Neural progenitor cell (in vitro differentiated cells): Measurements from ENCODE around the gene UROC1. TPM values are rescaled to one million over a fixed set of nuclear protein-coding genes. Genes with fewer than 3 reads are reported as not detected.

Experiments
- DNase-seq: peaks from one replicate; pipeline ENCODE4 v3.0.0-alpha.2; 2016; ENCODE audit warnings: low spot score
- H2AFZ ChIP-seq: fragments of 200-600 bp; sonication (generic); replicated peaks from 2 replicates; pipeline ENCODE4 v1.6.1; 2016; ENCODE audit warnings: antibody characterized with exemption
- H3F3A ChIP-seq: fragments of 200-600 bp; sonication (generic); 2 replicates; pipeline ENCODE4 v1.6.1; 2016; ENCODE audit warnings: antibody characterized with exemption, low read depth
- H3K27ac ChIP-seq: fragments of 200-600 bp; sonication (generic); 2 replicates; pipeline ENCODE4 v1.5.1; 2016; ENCODE audit warnings: mild to moderate bottlenecking
- H3K27me3 ChIP-seq: fragments of 200-600 bp; sonication (generic); 2 replicates; pipeline ENCODE4 v1.6.1; 2016; ENCODE audit warnings: mild to moderate bottlenecking, moderate library complexity
- H3K36me3 ChIP-seq: fragments of 200-600 bp; sonication (generic); 2 replicates; pipeline ENCODE4 v1.5.1; 2016
- H3K4me1 ChIP-seq: fragments of 200-600 bp; sonication (generic); 2 replicates; pipeline ENCODE4 v1.6.1; 2016; ENCODE audit warnings: mixed run types
- H3K4me2 ChIP-seq: fragments of 200-600 bp; sonication (generic); 2 replicates; pipeline ENCODE4 v1.6.1; 2016
- H3K4me3 ChIP-seq: fragments of 200-600 bp; sonication (generic); 2 replicates; pipeline ENCODE4 v1.5.1; 2016
- H3K79me2 ChIP-seq: fragments of 200-600 bp; sonication (generic); 2 replicates; pipeline ENCODE4 v1.6.1; 2016; ENCODE audit warnings: low read depth
- H3K9ac ChIP-seq: fragments of 200-600 bp; sonication (generic); 2 replicates; pipeline ENCODE4 v1.6.1; 2016
- H3K9me3 ChIP-seq: fragments of 200-600 bp; sonication (generic); 2 replicates; pipeline ENCODE4 v1.5.1; 2016; ENCODE audit warnings: low read depth
- H4K20me1 ChIP-seq: fragments of 200-600 bp; sonication (generic); 2 replicates; pipeline ENCODE4 v1.6.1; 2016; ENCODE audit warnings: low read depth
- H3K27ac Mint-ChIP-seq: 3 replicates; pipeline ENCODE4 v1.8.0; 2021; ENCODE audit warnings: mixed read lengths
- H3K27me3 Mint-ChIP-seq: 2 replicates; pipeline ENCODE4 v1.8.0; 2022; ENCODE audit warnings: low read depth, mild to moderate bottlenecking, inconsistent platforms, moderate library complexity, mixed read lengths; ENCODE audit not compliant: insufficient read depth
- H3K36me3 Mint-ChIP-seq: 3 replicates; pipeline ENCODE4 v1.8.0; 2021; ENCODE audit warnings: mixed read lengths
- H3K4me1 Mint-ChIP-seq: 3 replicates; pipeline ENCODE4 v1.8.0; 2021; ENCODE audit warnings: mixed read lengths
- H3K4me3 Mint-ChIP-seq: 3 replicates; pipeline ENCODE4 v1.8.0; 2021; ENCODE audit warnings: mild to moderate bottlenecking, moderate library complexity, mixed read lengths
- H3K9me3 Mint-ChIP-seq: 3 replicates; pipeline ENCODE4 v1.8.0; 2020; ENCODE audit warnings: mixed read lengths
- EZH2 ChIP-seq: fragments of 200-600 bp; sonication (generic); IDR thresholded peaks from 2 replicates; pipeline ENCODE4 v1.6.1; 2017; ENCODE audit warnings: antibody characterized with exemption, mild to moderate bottlenecking, moderate library complexity
- EZH2phosphoT487 ChIP-seq: fragments of 200-600 bp; sonication (generic); IDR thresholded peaks from 2 replicates; pipeline ENCODE4 v1.6.1; 2017; ENCODE audit warnings: antibody characterized with exemption
- total RNA-seq: library from RNA; depleted of rRNA; stranded (reverse); fragments of >200 nt; gene quantifications from 2 replicates; pipeline ENCODE4 v1.2.3, GENCODE V29; 2015; ENCODE audit warnings: low replicate concordance
- TF ChIP-seq, protein P1 (sequence below): fragments of 200-600 bp; sonication (generic); IDR thresholded peaks from 2 replicates; pipeline ENCODE4 v1.5.1; 2017; ENCODE audit warnings: antibody characterized with exemption, mild to moderate bottlenecking

The UROC1 gene
- total RNA-seq, 1 donor from 2014 or later = not detected

DNA sequence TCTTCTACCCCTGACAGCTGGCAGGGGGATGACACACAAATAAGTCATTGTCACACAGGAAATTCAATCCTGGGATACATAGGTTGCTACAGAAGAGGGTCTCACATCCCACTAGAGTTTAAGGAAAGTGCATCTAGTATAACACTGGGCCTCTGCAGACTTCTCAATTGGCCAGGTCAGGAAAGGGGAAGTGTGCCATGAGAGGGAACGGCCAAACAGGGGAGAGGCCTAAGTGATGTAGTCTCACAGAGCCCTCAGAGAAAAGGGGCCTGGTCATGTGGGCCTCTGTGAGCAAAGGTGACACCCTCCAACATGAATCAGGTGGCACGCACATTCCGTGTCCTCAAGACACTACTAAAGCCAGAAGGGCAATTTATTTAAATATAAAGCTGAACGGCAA lies 53.1 kb downstream of the UROC1 start:
- Mint-ChIP-seq H3K4me3 (no peak overlapping the region), H3K27me3 (no peaks in the 10 kb centered on the region), H3K27ac (no peak overlapping the region), H3K9me3 (no peaks in the 10 kb centered on the region), H3K36me3 (peaks cover 51% of the 10 kb centered on the region), H3K4me1 (peaks cover 2% of the 10 kb centered on the region)
- H3K9ac ChIP-seq = no peak overlapping the region
- H3F3A ChIP-seq = no peaks in the 10 kb centered on the region
- no peaks in the 10 kb centered on the region for H3K27me3 ChIP-seq
- no peak overlapping the region for H2AFZ ChIP-seq
- peaks cover 10% of the 10 kb centered on the region for H3K36me3 ChIP-seq
- H3K4me1 ChIP-seq = no peaks in the 10 kb centered on the region
- peaks cover 26% of the 10 kb centered on the region for H4K20me1 ChIP-seq
- H3K9me3 ChIP-seq = no peaks in the 10 kb centered on the region
- H3K79me2 ChIP-seq = peaks cover 37% of the 10 kb centered on the region
- TF ChIP-seq, protein P1, sequence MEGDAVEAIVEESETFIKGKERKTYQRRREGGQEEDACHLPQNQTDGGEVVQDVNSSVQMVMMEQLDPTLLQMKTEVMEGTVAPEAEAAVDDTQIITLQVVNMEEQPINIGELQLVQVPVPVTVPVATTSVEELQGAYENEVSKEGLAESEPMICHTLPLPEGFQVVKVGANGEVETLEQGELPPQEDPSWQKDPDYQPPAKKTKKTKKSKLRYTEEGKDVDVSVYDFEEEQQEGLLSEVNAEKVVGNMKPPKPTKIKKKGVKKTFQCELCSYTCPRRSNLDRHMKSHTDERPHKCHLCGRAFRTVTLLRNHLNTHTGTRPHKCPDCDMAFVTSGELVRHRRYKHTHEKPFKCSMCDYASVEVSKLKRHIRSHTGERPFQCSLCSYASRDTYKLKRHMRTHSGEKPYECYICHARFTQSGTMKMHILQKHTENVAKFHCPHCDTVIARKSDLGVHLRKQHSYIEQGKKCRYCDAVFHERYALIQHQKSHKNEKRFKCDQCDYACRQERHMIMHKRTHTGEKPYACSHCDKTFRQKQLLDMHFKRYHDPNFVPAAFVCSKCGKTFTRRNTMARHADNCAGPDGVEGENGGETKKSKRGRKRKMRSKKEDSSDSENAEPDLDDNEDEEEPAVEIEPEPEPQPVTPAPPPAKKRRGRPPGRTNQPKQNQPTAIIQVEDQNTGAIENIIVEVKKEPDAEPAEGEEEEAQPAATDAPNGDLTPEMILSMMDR = no peak
- no peak for TF ChIP-seq EZH2
- no peak for TF ChIP-seq EZH2phosphoT487
- H3K27ac ChIP-seq = no peak overlapping the region
- no peak overlapping the region for H3K4me2 ChIP-seq
- no peak for DNase-seq
- H3K4me3 ChIP-seq = no peak overlapping the region

DNA sequence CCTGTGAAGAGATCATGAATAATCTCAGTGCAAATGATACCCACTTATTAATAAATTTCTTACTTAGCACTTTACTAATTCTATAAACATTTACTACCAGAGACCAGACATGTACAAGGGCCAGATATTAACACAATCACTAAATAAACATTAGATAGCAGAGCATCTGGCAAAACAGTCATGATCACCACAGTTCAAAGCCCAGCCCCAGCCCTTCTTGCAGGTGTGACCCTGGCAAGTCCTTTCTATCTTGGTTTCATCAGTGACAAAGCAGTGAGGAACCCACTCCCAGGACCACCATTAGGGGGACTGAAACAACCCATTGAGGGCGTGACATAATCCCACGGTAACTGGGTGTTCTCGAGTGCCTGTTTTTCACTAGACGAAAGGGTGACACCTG lies 53.5 kb downstream of the UROC1 start:
- Histone ChIP-seq H3K27me3 (no peaks in the 10 kb centered on the region), H3K79me2 (peaks cover 33% of the 10 kb centered on the region), H3K9me3 (no peaks in the 10 kb centered on the region), H2AFZ (no peak overlapping the region), H3K27ac (no peak overlapping the region), H3F3A (no peaks in the 10 kb centered on the region), H3K4me2 (no peak overlapping the region), H3K4me3 (no peak overlapping the region), H4K20me1 (peaks cover 25% of the 10 kb centered on the region), H3K4me1 (no peaks in the 10 kb centered on the region), H3K36me3 (peaks cover 10% of the 10 kb centered on the region), H3K9ac (no peak overlapping the region)
- H3K36me3 Mint-ChIP-seq = peaks cover 48% of the 10 kb centered on the region
- no peak overlapping the region for H3K4me3 Mint-ChIP-seq
- DNase-seq = no peak
- H3K27me3 Mint-ChIP-seq = no peaks in the 10 kb centered on the region
- TF ChIP-seq, protein P1 = no peak
- TF ChIP-seq EZH2phosphoT487 (no peak), EZH2 (no peak)
- peaks cover 2% of the 10 kb centered on the region for H3K4me1 Mint-ChIP-seq
- no peak overlapping the region for H3K27ac Mint-ChIP-seq
- H3K9me3 Mint-ChIP-seq = no peaks in the 10 kb centered on the region

DNA sequence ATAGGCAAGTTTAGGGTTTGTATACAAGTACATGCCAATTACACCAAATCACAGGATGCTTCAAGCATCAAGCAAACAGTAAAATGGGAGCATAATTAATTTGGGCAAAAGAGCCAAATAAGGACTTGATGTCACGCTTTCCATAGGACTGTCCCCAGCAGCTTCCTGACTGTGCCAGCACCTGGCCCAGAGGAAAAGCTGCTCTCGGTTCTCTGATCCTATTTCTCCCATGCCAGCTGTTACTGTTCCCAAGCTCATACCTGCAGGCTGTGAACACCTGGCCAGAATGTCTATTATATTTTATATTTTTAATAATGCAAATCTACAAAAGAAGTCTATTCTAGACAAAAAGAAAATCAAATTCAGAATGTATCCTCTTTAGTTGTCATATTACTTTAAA lies 54.1 kb downstream of the UROC1 start:
- H3K4me1 ChIP-seq = no peaks in the 10 kb centered on the region
- TF ChIP-seq EZH2phosphoT487 = no peak
- TF ChIP-seq, protein P1 = no peak
- TF ChIP-seq EZH2 = no peak

More for the DNA sequence above, 54.1 kb downstream of the UROC1 start:
- Histone ChIP-seq H3K27ac (no peak overlapping the region), H3K9me3 (no peaks in the 10 kb centered on the region), H2AFZ (no peak overlapping the region), H3K27me3 (no peaks in the 10 kb centered on the region), H3K4me2 (no peak overlapping the region), H3K4me3 (no peak overlapping the region), H4K20me1 (peaks cover 20% of the 10 kb centered on the region), H3K79me2 (peaks cover 32% of the 10 kb centered on the region), H3K9ac (no peak overlapping the region), H3F3A (no peaks in the 10 kb centered on the region), H3K36me3 (peaks cover 10% of the 10 kb centered on the region)
- peaks cover 2% of the 10 kb centered on the region for H3K4me1 Mint-ChIP-seq
- no peak overlapping the region for H3K27ac Mint-ChIP-seq
- no peak for DNase-seq
- H3K27me3 Mint-ChIP-seq = no peaks in the 10 kb centered on the region
- H3K4me3 Mint-ChIP-seq = no peak overlapping the region
- peaks cover 47% of the 10 kb centered on the region for H3K36me3 Mint-ChIP-seq
- H3K9me3 Mint-ChIP-seq = no peaks in the 10 kb centered on the region
